NCI-H510A treated with DMSO at 0.1 percent for 48 hours (cell line): ENCODE data around the gene NMRK2.
"Not testable (repeated sequence)": the region's sequence is repeated elsewhere in the genome, so short reads cannot be mapped to it uniquely, and the experiment has no call there.

Experiments
- DNase-seq: peaks from one replicate; lab custom pipeline; 2025; lab: John Stamatoyannopoulos, UW

Gene NMRK2

GRCh38 chr19:3964256-3965194 is 31.7 kb downstream of the NMRK2 start:
- DNase-seq, result no peak

DNA sequence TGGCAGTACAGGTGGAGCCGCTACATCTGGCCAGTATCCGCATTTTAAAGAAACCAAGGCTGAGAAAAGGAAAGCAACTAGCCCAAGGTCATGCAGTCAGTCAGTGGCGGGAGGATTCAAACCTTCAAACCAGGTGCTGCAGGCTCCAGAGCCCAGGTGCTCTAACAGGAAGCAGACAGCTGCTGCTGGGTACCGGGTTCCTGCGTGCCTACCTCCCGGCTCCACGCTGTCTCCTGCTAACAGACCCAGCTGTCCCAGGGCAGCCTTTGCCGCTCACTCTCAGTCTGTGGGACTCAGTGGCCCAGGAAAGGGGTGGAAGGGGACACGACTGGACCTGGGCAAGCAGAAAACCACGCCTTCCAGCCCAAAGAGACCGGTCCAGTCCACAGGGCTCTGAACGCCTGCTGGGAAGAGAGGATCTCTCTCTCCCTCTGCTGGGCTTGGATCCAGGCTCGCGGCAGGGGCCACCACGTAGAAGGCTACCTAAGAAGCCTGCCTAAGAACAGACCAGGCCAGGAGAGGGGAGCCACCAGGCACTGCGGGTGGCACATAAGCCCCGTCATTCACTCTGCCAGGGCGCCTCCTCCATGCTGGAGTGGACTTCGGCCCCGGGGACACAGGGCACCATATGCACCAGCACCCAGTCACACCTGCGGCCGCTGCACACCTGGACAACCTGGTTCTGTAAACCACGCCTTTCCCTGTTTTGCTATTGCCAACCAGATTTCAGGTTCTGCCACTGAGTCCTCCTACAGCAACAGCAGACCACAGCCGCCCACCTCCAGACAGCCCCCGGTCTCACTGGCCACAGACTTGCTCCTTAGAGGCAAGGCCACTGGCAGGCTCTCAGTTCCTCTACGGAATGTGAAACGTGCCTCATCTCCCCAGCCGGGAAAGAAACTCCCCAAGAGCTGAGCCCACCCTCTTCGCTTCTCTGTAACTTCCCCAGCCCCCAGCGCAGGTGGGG is 33.5 kb downstream of the NMRK2 start:
- no peak for DNase-seq

GRCh38 chr19:3967983-3968382 is 35.1 kb downstream of the NMRK2 start:
- not testable (repeated sequence) for DNase-seq

DNA sequence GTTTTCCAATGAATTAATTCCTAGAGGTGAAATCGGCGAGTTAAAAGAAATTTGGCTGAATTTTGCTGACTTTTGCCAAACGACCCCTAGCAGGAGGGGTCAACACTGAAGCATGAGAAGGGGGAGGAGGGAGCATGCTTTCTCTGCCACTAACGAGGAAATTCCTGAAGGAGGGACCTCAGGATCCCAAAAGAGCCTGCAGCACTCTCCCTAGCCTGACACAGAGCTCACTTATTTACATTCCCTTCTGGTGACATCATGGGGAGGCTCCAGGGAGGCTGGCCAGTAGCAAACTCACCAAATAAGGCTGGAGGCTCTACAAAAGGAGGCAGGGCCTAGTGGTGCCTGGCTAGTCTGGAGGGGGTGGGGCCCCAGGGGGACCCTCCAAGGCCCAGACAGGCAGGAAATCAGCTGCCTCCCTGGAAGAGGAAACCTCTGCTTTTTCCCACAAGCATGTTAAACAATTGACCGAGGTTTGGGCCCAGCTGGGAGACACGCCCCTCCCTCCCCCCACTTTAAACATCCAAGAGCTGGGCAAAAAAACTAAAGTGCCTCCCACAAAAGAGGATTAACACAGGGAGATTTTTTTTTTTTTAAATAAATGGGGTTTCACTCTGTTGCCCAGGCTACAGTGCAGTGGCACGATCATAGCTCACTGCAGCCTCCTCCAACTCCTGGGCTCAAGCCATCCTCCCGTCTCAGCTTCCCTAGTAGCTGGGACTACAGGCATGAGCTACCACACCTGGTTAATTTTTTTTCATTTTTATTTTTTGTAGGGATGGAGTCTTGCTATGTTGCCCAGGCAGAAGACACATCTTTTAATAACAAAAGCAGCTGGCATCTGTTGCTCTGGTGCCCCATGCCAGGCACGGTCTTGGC is 35.9 kb downstream of the NMRK2 start:
- DNase-seq, result peak; percentile 77

DNA sequence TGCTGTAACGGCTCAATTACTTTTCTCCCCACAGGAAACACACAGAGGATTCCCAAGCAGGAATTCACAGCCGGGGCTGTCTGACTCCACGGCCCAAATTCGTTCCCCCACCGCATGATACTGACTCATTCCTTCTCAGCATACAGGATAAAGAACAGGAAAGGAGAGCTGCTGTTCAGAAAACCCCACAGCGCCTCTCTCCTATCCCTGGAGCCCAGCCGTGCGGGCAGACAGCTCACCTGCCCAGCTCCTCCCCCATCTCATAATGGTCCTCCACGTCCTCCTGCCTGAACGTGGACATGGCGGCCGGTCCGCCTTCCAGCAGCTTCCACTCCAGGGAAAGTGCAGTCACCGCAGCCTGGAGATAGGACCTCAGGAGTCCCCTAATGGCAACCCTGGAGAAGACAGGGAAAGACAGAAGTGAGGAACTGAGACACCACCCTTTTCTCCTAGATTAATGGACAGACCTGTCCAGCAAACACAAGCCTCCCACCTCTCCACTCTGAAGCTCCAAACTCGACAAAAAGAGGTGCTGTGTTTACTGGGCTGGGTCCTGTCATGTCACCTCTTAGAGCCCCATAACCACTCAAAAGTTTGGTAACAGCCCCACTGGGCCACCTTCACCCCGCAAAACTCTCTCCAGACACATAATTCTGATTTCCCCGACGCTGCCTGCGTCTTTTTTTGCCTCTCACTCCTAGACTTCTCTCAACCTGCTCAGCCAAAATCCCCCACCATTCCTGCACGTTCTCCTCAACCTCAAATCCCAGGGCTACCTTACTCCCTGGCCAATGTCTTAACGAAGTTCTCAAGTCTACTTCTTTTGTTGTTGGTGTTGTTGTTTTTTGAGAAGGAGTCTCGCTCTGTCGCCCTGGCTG is 36.8 kb downstream of the NMRK2 start:
- DNase-seq, result peak; percentile 52

GRCh38 chr19:3970313-3970807 is 37.5 kb downstream of the NMRK2 start:
- no peak for DNase-seq

DNA sequence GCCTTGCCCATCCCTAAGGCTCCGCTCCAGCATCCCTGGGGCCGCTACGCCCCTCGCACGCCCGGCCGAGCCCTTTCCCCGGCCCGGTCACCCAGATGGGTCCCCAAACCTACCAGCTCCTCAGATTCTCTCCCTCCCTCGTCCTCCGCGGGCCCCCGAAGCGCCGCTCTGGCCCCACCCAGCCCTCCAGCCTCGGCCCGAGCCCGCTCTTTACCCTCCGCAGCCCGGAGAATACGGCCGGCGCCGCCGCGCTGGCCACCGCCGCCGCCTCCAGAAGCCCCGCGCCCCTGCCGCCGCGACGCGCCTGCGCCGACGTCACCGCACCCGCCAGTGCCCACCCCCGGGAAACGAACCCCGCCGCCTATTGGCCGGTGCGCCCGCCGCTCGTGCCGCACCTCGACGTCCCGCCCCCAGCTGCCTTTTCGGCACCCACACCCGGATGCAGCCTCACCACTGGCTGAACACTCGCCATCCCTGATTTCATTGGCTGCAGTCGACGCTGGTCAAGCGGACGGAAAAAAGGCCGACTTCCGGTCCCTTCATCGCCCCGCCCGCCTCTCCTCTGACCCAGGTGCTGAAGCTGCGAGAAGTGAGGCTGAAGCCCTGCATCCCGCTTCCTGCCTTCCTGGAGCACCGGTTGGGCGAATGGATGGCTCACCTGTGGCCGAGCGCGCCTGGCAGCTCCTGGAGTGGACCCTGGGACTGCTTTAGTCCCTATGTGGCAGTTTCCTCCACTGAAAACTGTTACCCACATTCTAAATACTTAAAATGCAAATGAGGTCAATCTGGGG is 38.1 kb downstream of the NMRK2 start, which contains the start of gene DAPK3:
TSS of gene DAPK3 (minus strand) at position 292 of the 791 bp plus-strand sequence. CDS start 1,364 bp downstream, outside the sequence.
- peak; percentile 98 for DNase-seq

DNA sequence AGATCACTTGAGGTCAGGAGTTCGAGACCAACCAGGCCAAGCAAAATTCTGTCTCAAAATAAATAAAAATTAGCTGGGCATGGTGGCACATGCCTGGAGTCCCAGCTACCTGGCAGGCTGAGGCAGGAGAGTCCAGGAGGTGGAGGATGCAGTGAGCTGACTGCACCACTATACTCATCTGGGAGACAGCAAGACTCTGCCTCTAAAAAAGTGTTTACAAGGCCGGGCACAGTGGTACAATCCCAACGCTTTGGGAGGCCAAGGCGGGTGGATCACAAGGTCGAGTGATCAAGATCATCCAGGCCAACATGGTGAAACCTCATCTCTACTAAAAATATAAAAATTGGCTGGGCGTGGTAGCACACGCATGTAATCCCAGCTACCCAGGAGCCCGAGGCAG is 42.3 kb downstream of the NMRK2 start:
- no peak for DNase-seq

GRCh38 chr19:3975637-3976087 is 42.8 kb downstream of the NMRK2 start:
- DNase-seq, result no peak

DNA sequence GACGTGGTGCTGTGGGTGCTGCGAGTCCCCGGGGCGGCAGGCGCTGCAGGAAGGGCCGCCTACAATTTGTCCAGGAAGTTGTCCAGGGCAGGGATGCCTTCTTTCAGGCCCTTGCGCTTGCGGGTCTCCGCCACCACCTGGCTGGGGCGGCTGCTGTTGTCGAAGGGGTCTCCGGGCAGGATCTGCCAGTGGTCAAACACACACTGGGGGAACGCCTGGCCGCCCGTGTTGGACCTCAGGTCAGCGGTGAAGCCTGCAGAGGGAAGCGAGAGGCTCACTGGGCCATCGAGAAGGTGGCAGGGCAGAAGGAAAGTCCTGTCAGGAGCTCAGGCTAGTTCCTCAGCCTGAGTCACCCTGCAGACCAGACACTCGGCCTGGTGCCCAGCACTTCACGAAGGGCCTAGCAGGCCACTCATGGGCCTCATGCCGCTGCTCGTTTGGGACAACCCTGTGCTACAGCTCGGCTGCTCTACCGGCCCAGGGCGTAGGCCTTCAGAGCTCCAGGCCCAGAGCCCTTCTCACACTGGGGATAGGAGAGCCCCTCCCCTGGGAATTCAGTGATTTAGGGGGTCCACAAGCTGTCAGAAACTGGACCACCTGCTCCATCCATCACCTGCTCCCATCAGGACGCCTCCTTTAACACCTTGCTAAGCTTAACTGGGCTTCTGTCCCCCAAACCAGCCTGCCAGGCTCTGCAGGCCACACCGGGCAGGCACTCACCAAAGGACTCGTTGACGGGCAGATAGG is 43.8 kb downstream of the NMRK2 start:
- DNase-seq, result no peak

- DNase-seq, result no peak
These were observed 44.6 kb downstream of the NMRK2 start for GRCh38 chr19:3977242-3978143.

DNA sequence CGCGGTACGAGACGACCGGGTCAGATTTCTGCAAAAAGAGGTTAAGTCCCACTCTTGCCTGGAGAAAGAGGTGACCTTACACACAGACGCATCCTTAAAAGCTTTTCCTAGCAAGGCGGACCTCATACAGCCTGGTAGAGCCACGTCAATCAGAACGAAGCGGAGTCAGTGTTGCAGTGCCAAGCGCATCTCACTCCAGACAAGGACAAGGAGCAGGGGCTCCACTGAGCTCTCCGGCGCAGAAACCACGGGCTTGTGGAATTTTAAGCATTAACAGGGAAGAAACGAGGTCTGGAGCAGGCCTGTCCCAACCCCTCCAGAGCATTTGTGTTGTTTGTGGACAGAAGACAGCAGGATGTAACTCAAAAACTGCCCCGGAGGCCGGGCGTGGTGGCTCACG is 45.3 kb downstream of the NMRK2 start:
- DNase-seq, result no peak

- DNase-seq, result no peak
These were observed 46.4 kb downstream of the NMRK2 start for GRCh38 chr19:3979289-3979673.

GRCh38 chr19:3979674-3980352 is 46.9 kb downstream of the NMRK2 start:
- no peak for DNase-seq

GRCh38 chr19:3980353-3981251 is 47.7 kb downstream of the NMRK2 start:
- no peak for DNase-seq

DNA sequence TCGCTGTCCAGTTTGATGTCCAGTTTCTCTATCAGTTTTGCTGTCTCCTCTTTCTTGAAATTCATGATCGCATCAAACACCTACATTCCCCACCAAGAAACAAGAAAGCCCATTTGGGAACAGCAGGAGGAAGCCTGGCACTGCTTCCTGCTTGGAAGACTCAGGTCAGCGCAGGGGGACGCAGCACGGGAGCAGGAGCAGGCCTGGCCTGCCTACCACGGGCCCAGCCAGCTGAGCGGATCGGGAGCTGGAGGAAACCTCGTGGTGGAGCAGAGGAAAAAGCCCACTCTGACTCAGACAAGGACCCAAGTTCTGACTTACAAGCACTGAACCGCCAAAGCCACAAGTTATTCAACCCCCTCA is 48.5 kb downstream of the NMRK2 start:
- DNase-seq, result no peak
